OCI-LY1 (cell line): ENCODE measurements around the gene ESRP2.

Source experiments
- CTCF ChIP-seq: fragments of 200-600 bp; sonication (generic), shearing (Covaris generic); IDR thresholded peaks from 2 replicates; pipeline ENCODE4 v1.5.1; 2017; ENCODE audit warnings: mild to moderate bottlenecking, antibody characterized with exemption, low read length, moderate library complexity, mixed read lengths
- EZH2 ChIP-seq: fragments of 200-600 bp; sonication (generic), shearing (Covaris generic); IDR thresholded peaks from 2 replicates; pipeline ENCODE4 v1.8.0; 2017; ENCODE audit warnings: borderline replicate concordance, mixed run types, mild to moderate bottlenecking, antibody characterized with exemption, low read length, moderate library complexity, mixed read lengths

GRCh38 chr16:68276223-68276622 is 40.3 kb upstream of the ESRP2 start:
- TF ChIP-seq CTCF (no peak), EZH2 (no peak)
